BLaER1 (cell line): Measurements from ENCODE around the gene FCER2.
A peak's percentile ranks its signal among the peaks of the same experiment; 100 is the strongest.

Source experiments
- H3K27ac ChIP-seq: shearing (Covaris generic); formaldehyde crosslinking; 2 replicates; pipeline ENCODE4 v1.8.1; 2022
- H3K27me3 ChIP-seq: shearing (Covaris generic); formaldehyde crosslinking; 2 replicates; pipeline ENCODE4 v1.8.1; 2022
- H3K36me3 ChIP-seq: shearing (Covaris generic); formaldehyde crosslinking; 2 replicates; pipeline ENCODE4 v1.8.1; 2022
- H3K4me1 ChIP-seq: shearing (Covaris generic); formaldehyde crosslinking; 2 replicates; pipeline ENCODE4 v1.8.1; 2022
- H3K4me2 ChIP-seq: shearing (Covaris generic); formaldehyde crosslinking; 2 replicates; pipeline ENCODE4 v1.8.1; 2022
- H3K4me3 ChIP-seq: shearing (Covaris generic); formaldehyde crosslinking; 2 replicates; pipeline ENCODE4 v1.8.1; 2022
- H3K9ac ChIP-seq: shearing (Covaris generic); formaldehyde crosslinking; 2 replicates; pipeline ENCODE4 v1.8.1; 2022
- H3K9me3 ChIP-seq: shearing (Covaris generic); formaldehyde crosslinking; 2 replicates; pipeline ENCODE4 v1.8.1; 2022
- H4K20me1 ChIP-seq: shearing (Covaris generic); formaldehyde crosslinking; 2 replicates; pipeline ENCODE4 v1.8.1; 2022
- Cebpa-rat ChIP-seq: shearing (Covaris generic); IDR thresholded peaks from 2 replicates; pipeline ENCODE4 v1.8.1; 2022

Gene FCER2

DNA sequence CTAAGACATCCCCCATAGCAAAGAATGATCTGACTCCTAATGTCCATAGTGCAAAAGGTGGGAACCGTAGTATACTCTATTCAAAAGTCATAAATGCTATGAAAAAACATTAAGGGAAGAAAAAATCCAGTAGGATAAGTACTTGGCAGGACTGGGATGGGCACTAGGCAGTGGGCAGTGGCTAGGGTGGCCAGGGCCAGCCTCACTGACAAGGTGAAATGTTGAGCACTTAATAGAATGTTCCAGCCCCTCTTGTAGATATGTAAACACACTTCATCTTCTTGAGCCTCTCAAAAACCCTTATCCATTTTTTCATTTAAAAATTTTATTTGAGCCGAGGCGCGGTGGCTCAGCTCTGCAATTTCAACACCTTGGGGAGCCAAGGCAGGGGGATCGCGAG lies 31.4 kb upstream of the FCER2 start:
- no peak overlapping the region for H3K4me2 ChIP-seq
- no peak overlapping the region for H3K9ac ChIP-seq
- H3K4me1 ChIP-seq: no peaks in the 10 kb centered on the region
- peaks cover 43% of the 10 kb centered on the region for H3K27me3 ChIP-seq
- no peak overlapping the region for H3K4me3 ChIP-seq
- H3K36me3 ChIP-seq: no peaks in the 10 kb centered on the region
- no peak for TF ChIP-seq Cebpa-rat
- no peaks in the 10 kb centered on the region for H3K9me3 ChIP-seq
- no peak overlapping the region for H3K27ac ChIP-seq
- peaks cover 7% of the 10 kb centered on the region; the same call in 1 of the 2 replicates for H4K20me1 ChIP-seq

DNA sequence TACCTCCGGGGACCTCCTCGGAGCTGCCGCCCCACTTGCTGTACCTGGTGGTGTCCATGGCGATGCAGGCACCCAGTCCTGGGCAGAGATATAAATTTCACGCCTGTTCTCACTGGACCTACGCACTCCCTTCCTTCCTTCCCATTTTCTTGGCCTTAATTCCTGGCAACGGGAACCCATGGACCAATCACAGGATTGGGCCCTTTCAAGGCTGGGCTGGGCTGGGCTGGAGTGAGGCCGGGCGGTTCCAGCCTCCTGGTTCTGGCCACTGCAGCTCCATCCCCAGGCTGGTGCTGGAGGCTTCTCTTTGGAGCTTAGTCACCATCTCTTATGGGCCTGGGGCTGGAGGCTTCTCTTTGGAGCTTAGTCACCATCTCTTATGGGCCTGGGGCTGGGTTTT lies 30.1 kb upstream of the FCER2 start, which contains the start of gene CLEC4G:
Gene CLEC4G (minus strand): TSS at position 66 of the 400 bp plus-strand sequence. CDS start 8 bp downstream, at position 58.
- no peak within 1 kb of the TSS for H3K9ac ChIP-seq
- H3K9me3 ChIP-seq: no peaks in the 10 kb centered on the region
- peaks cover 7% of the 10 kb centered on the region; the same call in 1 of the 2 replicates for H4K20me1 ChIP-seq
- H3K27me3 ChIP-seq: peaks cover 55% of the 10 kb centered on the region
- no peaks in the 10 kb centered on the region for H3K36me3 ChIP-seq
- no peak within 1 kb of the TSS for H3K4me2 ChIP-seq
- no peaks in the 10 kb centered on the region for H3K4me1 ChIP-seq
- H3K27ac ChIP-seq: no peak within 1 kb of the TSS
- no peak within 1 kb of the TSS for H3K4me3 ChIP-seq
- TF ChIP-seq Cebpa-rat: no peak

DNA sequence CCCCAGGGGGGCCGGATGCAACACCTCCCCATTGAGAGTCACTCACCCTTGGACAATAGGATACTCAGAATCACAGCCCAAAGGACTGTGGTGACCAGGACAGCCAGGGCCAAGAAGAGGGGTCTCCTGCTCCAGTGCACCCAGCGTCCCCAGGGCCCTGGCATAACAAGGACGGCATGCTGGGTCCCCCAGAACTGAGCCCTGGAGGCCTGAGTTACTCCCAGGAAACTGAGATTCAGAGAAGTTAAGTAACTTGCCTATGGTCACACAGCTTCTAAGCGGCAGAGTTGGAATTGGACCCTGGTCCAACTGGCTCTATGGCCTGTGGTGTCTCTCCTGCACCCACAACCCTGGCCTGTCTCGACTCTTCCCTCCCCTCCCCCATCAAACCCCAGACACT lies 29.7 kb upstream of the FCER2 start:
- TF ChIP-seq Cebpa-rat: no peak
- Histone ChIP-seq H4K20me1 (peaks cover 7% of the 10 kb centered on the region; the same call in 1 of the 2 replicates), H3K4me3 (no peak overlapping the region), H3K4me2 (no peak overlapping the region), H3K27ac (no peak overlapping the region), H3K36me3 (no peaks in the 10 kb centered on the region), H3K9ac (no peak overlapping the region), H3K27me3 (peaks cover 55% of the 10 kb centered on the region), H3K4me1 (no peaks in the 10 kb centered on the region), H3K9me3 (no peaks in the 10 kb centered on the region)

DNA sequence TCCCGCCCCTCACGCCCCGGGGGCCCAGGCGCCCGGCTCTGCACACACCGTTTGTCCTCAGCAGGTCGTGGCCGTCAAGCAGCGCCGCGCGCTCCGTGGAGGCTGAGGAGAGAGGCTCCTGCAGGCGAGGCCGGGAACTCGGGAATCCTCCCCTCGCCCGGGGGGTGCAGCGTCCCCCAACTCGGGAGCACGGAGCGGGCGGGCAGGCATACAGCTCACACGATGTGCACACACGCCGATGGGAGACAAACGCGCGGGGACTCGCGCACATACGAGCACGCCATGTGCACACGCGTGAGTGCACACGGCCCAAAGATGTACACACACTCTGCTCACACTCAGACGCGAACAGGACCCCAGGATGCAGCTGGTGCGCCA lies 29.3 kb upstream of the FCER2 start:
- no peak overlapping the region for H3K4me3 ChIP-seq
- TF ChIP-seq Cebpa-rat: no peak
- H3K4me2 ChIP-seq: no peak overlapping the region
- H3K27me3 ChIP-seq: peaks cover 55% of the 10 kb centered on the region
- no peaks in the 10 kb centered on the region for H3K36me3 ChIP-seq
- no peak overlapping the region for H3K9ac ChIP-seq
- no peaks in the 10 kb centered on the region for H3K4me1 ChIP-seq
- H3K27ac ChIP-seq: no peak overlapping the region
- peaks cover 7% of the 10 kb centered on the region; the same call in 1 of the 2 replicates for H4K20me1 ChIP-seq
- no peaks in the 10 kb centered on the region for H3K9me3 ChIP-seq

DNA sequence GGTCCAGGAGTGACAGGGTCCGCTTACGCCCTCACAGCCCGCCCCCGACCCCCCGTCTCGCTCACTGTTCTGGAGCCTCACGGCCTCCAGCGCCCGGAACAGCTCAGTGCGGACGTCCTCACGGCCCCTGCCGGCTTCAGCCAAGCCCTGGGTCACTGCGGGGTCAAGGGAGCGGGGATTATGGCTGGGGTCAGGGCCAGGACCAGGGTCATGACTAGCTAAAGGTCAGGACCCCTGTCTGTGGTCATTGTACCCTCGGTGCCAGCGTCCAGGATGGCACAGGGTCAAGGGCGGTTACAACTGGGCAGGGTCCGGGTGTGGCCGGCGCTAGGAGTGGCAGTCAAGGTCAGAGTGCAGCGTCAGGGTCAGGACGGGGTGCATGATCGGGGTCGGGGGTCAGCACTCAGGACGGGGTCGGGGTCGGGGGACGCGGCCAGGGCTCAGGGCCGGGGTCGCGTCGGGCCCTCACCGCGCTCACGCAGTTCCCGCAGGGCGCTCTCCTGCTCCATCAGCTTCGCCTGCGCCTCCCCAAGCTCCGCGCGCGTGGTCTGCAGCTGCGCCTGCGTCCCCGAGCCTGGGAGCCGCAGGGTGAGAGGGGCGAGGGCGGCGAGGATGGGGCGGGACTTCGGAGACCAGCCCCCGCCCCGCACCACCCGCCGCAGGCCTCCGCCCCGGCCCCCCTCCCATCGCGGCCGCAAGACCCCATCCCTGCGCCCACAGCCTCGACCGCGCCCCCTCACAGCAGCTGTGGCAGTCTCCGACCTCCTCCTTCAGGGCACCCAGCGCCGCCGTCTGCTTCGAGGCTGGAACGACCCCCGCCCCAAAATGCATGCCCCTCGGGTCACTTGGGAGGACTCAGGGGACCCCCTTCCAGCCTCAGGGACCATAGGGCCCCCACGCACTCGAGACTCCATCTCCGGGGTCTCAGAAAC lies 28.6 kb upstream of the FCER2 start:
- Histone ChIP-seq H3K9me3 (no peaks in the 10 kb centered on the region), H3K27ac (no peak overlapping the region), H3K27me3 (peaks cover 55% of the 10 kb centered on the region), H3K4me1 (no peaks in the 10 kb centered on the region), H4K20me1 (peaks cover 7% of the 10 kb centered on the region; the same call in 1 of the 2 replicates), H3K9ac (no peak overlapping the region), H3K4me3 (no peak overlapping the region), H3K4me2 (no peak overlapping the region), H3K36me3 (no peaks in the 10 kb centered on the region)
- TF ChIP-seq Cebpa-rat: no peak

DNA sequence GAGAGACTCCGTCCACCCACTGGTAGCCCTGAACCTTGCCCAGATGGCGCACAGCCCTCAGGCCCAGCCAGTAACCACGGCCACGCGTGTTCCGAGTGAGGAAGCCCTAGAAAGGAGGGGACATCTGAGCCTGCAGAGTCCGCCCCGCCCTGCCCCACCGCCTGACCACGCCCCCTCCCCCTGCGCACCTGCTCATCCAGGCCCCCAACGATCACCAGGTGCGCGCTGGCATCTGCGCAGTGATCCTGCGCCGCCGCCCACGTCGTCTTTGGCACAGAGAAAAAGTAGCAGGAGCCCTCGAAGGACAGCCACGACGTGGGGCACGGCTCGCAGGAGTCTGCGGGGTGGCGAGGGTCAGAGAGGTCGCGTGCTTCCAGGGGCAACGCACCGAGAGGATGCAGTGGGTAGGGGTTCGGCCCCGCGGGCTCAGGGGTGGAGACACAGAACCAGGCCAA lies 27.9 kb upstream of the FCER2 start:
- H3K4me2 ChIP-seq: no peak overlapping the region
- no peaks in the 10 kb centered on the region for H3K9me3 ChIP-seq
- H3K27ac ChIP-seq: no peak overlapping the region
- no peak overlapping the region for H3K4me3 ChIP-seq
- peaks cover 7% of the 10 kb centered on the region; the same call in 1 of the 2 replicates for H4K20me1 ChIP-seq
- no peak for TF ChIP-seq Cebpa-rat
- no peak overlapping the region for H3K9ac ChIP-seq
- peaks cover 55% of the 10 kb centered on the region for H3K27me3 ChIP-seq
- no peaks in the 10 kb centered on the region for H3K36me3 ChIP-seq
- no peaks in the 10 kb centered on the region for H3K4me1 ChIP-seq

DNA sequence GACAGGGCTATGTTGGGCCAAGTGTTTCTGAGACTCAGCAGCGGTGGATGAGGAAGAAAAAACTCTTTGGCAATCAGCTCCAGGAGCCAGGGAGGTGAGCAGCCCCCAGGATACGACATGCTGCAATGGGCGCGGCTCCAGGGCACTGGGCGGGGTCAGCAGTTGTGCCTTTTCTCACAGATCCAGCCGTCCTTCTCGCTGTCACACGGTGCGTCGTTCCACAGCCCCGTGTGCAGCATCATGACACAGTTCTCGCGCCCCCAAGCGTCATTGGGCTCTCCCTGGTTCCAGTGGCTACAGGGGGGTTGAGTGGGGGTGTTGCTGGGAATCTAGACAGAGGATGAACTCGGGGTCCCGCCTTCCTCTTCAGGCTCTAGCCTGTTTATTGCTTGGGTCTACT lies 27.3 kb upstream of the FCER2 start:
- Histone ChIP-seq H3K36me3 (no peaks in the 10 kb centered on the region), H3K4me1 (no peaks in the 10 kb centered on the region), H3K9me3 (no peaks in the 10 kb centered on the region), H3K4me2 (no peak overlapping the region), H3K27ac (no peak overlapping the region), H3K9ac (no peak overlapping the region), H4K20me1 (peaks cover 7% of the 10 kb centered on the region; the same call in 1 of the 2 replicates), H3K4me3 (no peak overlapping the region), H3K27me3 (peaks cover 55% of the 10 kb centered on the region)
- TF ChIP-seq Cebpa-rat: no peak

DNA sequence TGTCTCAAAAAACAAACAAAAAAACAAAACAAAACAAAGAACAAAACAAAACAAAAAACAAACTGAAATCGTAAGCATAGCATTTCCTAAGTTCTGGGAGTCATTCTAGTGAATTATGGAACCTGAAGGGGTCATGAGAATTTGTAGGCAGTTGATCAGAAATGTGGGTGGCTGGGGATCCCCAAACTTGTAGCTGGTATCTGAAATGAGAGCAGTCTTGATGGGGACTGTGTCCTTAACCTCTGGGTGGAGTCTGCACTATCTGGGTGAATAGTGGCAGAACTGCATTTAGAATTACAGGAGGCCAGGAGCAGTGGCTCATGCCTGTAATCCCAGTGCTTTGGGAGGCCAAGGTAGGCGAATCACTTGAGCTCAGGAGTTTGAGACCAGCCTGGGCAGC lies 23.9 kb upstream of the FCER2 start:
- Histone ChIP-seq H3K4me2 (no peak overlapping the region), H3K27ac (no peak overlapping the region), H3K36me3 (no peaks in the 10 kb centered on the region), H3K4me3 (no peak overlapping the region), H3K27me3 (peaks cover 36% of the 10 kb centered on the region), H3K9me3 (no peaks in the 10 kb centered on the region), H3K9ac (no peak overlapping the region), H4K20me1 (peaks cover 7% of the 10 kb centered on the region; the same call in 1 of the 2 replicates), H3K4me1 (peaks cover 19% of the 10 kb centered on the region)
- no peak for TF ChIP-seq Cebpa-rat

DNA sequence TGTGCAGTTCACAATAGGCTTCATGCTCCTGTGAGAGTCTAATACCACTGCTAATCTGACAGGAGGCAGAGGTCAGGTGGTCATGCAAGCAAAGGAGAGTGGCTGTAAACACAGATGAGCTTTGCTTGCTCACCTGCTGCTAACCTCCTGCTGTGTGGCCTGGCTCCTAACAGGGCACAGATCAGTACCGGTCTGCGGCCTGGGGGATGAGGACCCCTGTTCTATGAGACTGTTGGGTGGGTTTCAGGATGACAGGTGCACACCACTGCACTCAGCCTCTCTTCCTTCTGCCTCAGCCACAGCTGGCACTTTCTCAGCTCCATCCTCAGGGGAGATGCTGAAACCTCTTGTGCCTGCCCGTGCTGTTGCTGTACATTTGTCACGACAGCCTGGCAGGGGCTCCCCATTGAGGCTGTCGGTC lies 20.3 kb upstream of the FCER2 start:
- H3K4me3 ChIP-seq: no peak overlapping the region
- H3K36me3 ChIP-seq: no peaks in the 10 kb centered on the region
- H3K4me1 ChIP-seq: peaks cover 45% of the 10 kb centered on the region
- no peaks in the 10 kb centered on the region for H3K9me3 ChIP-seq
- no peak overlapping the region for H3K27ac ChIP-seq
- no peaks in the 10 kb centered on the region for H4K20me1 ChIP-seq
- H3K27me3 ChIP-seq: peaks cover under 1% of the 10 kb centered on the region; the same call in 1 of the 2 replicates
- peak overlapping the region; percentile 59 for H3K4me2 ChIP-seq
- no peak overlapping the region for H3K9ac ChIP-seq
- TF ChIP-seq Cebpa-rat: no peak

DNA sequence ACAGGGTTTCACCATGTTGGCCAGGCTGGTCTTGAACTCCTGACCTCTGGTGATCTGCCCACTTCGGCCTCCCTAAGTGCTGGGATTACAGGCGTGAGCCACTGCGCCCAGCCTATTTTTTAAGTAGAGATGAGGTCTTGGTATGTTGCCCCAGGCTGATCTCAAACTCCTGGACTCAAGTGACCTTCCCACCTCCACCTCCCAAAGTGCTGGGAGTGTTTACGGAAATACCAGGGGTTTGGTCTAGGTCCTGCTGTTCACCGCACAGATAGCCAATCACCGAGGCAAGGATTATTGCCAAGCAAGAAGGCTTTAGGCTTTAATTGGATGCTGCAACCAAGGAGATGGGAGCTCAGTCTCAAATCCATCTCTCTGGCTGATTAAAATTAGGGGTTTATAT lies 18.4 kb upstream of the FCER2 start:
- peaks cover 48% of the 10 kb centered on the region for H3K4me1 ChIP-seq
- no peak overlapping the region for H3K4me3 ChIP-seq
- H3K9me3 ChIP-seq: peaks cover 6% of the 10 kb centered on the region
- no peak for TF ChIP-seq Cebpa-rat
- no peak overlapping the region for H3K27ac ChIP-seq
- H3K4me2 ChIP-seq: peak overlapping the region; percentile 12; the same call in 1 of the 2 replicates
- H3K27me3 ChIP-seq: no peaks in the 10 kb centered on the region
- H3K36me3 ChIP-seq: no peaks in the 10 kb centered on the region
- H4K20me1 ChIP-seq: no peaks in the 10 kb centered on the region
- H3K9ac ChIP-seq: no peak overlapping the region
